GM21529 (cell line): Measurements from ENCODE around the gene SHISA6.

Source experiments
- ATAC-seq: cut with Tn5 transposase; IDR thresholded peaks from one replicate; pipeline ENCODE4 v1.9.1; 2021; ENCODE audit not compliant: unreplicated experiment

Gene SHISA6

GRCh38 chr17:11264183-11264871, 23.3 kb downstream of the SHISA6 start:
- ATAC-seq, result no peak

DNA sequence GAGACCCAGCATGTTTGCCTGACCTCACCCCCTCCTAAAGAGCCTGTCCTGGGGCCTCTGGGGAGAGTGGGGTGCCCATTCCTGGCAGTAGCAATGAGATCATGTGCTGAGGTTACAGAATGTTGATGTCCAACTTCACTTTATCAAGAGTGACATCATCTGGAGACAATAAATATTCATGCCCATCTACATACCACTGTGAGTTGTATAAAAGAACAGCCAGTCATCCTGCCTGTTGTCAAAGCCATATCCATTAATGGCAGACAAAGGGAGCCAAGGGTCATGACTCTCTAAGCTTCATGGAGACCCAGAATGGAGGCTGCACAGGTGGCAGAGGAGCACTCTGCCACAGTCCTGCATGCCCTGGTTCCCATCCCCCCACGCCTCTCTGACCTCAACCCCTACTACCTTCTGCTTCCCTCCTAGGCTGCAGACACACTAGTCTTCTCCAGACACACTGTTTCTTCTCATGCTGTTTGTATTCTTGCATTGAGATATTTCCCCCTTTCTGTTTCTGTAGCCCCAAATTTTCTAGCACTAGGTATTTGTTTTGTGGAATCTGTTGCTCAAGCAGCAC, 27.1 kb downstream of the SHISA6 start:
- no peak for ATAC-seq

DNA sequence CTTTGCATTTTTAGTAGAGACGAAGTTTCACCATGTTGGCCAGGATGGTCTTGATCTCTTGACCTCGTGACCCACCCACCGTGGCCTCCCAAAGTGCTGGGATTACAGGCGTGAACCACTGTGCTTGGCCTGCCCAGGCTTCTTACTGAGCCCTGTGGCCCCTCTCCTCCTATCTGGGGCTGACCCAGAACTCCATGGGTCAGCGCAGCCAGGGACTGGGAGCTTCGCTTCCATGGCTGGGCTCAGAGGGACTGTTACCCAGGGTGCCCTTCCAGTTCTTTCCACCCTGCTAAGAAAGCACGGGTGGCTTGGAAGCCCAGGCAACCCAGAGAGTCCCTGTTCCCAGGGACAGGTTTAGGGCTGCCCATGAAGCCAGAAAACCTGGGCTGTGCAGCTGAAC, 28.2 kb downstream of the SHISA6 start:
- ATAC-seq, result no peak

GRCh38 chr17:11272191-11272590, 31.2 kb downstream of the SHISA6 start:
- no peak for ATAC-seq

DNA sequence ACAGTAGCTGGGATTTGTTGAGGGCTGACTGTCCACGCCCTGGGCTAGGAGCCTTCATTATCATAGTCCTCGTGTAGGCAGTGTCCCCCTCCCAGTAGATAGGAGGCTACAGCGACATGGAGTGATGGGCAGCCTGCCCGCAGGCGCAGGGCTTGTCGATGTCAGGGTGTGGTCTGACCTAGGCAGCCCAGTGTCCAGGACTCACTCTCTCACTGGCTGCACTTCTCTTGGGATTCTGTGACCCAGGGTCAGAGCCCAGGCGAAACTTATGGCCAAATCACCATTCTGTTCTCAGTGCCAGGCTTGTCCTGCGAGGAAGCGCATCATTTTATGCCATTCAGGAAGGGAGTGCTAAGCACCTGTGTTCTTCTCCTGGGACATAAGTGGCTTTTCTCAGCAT, 32.6 kb downstream of the SHISA6 start:
- no peak for ATAC-seq

- no peak for ATAC-seq
Measured at GRCh38 chr17:11274106-11274505, 33.1 kb downstream of the SHISA6 start.

GRCh38 chr17:11276486-11276885, 35.5 kb downstream of the SHISA6 start:
- no peak for ATAC-seq

- ATAC-seq, result no peak
Measured at GRCh38 chr17:11278186-11278991, 37.4 kb downstream of the SHISA6 start.

DNA sequence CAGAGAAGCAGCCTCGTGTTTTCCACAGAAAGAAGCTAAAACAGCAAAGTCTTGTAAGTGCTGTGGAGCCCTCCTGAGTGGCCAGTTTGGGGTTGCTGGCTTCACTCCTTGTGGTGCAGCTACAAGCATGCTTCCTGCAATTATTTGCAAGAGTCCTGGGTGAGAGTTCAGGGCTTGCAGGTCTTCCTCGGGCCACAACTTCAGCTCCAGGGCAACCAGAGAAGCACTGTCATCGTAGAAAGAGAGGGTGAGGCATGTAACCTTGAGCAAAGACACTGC, 37.9 kb downstream of the SHISA6 start:
- no peak for ATAC-seq

DNA sequence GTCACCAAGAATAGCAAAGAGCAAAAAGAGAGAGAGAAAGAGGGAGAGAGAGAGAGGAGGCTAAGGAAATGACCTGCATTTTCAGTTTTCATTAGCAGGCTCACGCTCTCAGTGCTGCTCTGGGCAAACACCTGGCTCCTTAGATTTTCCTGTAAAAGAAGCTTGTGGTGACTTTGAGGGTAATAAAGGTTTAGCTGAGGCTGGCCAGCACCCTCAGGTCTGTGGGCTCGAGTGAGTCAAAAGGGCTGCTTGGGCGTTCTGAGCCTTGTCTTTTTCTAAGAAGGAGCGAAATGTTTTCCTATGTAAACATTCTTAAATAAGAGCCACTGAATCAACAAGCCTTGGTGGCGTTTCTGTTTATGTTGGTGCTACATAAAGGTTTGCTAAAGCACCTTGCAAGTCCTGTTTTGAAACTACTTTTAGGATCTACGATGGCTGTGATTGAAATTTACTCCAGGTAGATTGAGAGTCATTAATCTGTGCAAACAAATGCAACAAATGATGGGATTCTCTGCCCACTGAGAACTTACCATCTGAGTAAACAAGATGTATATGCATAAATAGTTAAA, 38.8 kb downstream of the SHISA6 start:
- ATAC-seq, result no peak

- ATAC-seq, result no peak
Measured at GRCh38 chr17:11282586-11282985, 41.6 kb downstream of the SHISA6 start.

DNA sequence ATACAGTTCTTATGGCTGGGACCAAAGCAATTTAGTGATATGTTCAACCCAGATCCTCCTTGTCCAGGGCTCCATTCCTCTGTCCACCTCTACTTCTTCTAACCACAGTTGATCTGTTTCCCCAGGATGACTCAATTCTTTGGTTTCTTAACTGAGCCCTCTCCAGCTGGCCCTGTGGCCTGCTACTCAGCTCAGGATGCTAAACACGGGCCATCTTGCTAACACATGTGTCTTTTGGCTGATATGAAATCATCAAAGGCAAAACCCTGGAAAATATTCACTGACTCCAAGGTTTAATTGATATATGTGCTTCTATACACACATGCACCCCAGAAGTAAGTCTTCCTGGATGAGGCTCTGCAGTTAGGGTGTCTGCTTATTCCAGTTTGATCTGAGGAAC, 43.8 kb downstream of the SHISA6 start:
- ATAC-seq, result no peak

GRCh38 chr17:11285946-11286345, 44.9 kb downstream of the SHISA6 start:
- no peak for ATAC-seq

DNA sequence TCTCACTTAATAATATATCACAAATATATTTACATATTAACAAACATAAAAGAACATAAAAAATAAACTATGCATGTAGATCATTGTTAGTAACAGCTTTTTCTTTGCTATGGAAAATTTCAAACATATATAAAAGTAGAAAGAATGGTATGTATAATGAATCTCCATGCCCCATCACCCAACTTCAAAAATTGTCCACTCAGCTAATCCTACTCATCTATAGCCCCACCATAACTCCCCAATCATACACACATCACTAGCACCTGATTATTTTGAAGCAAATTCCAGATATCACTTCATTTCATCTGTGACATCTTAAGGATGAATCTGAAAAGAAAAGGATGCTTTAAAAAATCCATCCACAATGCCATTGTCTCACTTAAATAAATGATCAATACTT, 46.8 kb downstream of the SHISA6 start:
- ATAC-seq, result no peak

DNA sequence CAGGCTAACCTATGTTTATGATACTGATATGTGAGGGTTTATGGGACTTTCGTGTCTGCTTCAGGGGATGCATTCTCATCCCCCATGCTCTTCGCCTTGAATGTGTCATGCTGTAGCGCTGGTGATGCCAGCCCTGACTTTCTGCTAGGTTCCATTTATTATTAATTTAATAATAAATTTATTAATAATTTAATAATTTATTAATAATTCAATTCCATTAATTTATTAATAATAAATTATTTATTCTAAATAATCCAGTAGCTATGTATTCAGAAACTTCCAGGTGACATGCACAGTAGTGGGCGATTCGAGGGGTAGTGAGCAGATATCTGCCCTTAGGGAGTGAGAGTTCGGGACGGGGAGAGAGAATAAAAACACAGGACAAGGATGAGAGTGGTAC, 49.8 kb downstream of the SHISA6 start:
- ATAC-seq, result no peak

GRCh38 chr17:11292491-11292890, 51.5 kb downstream of the SHISA6 start:
- no peak for ATAC-seq

- no peak for ATAC-seq
Measured at GRCh38 chr17:11293480-11293879, 52.5 kb downstream of the SHISA6 start.

DNA sequence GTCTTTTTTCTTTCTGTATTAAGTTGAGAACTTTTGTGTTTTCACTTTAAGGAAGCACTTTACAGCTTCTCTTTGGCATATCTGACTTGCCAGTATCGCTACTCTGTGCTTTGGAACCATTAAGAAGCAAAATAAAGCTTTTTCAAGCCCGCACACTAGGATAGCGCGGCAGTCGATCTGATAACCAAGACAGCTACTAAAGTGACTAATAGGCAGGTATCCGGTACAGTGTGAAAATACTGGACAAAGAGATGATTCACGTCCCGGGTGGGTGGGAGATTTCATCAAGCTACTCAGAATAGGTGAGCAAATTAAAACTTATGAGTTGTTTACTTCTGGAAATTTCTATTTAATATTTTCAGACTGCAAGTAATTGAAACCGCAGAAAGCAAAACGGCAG, 53.8 kb downstream of the SHISA6 start:
- no peak for ATAC-seq

GRCh38 chr17:11296994-11297393, 56.0 kb downstream of the SHISA6 start:
- no peak for ATAC-seq

DNA sequence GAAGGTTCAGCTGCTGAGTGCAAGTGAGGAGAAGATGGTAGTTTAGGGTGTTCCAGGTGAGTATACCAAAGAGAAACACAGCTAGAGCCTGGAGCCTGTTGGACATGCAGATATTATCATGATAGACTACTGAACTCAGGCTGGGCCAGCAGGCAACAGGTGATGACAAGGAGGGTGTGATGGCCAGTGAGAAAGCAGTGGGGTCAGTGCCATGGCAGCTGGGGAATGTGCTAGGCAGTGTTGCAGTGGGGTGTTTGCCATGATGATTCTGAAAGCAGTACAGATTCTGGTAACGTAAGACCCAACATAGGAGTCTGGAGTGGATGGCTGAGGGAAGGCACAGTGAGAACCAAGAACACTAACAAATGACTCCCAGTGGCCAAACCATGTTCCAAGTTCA, 57.4 kb downstream of the SHISA6 start:
- ATAC-seq, result no peak

DNA sequence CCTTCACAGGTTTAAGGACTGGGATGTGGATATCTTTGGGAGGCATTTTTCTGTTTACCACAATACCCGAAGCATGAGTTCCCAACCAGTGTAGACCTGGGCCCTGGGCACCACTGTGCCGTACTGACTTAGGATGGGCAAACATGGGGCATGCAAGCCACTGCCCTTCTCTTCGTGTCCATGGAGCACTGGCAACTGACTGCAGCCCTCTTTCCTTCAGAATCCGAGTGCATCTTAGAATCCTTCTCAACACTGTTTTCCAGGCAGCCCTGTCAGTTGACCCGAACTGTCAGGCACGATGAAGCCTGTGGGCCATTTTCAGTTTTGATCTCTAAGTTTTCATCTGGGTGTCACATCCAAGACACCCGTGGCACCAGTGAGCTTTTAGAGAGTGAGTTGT, 59.2 kb downstream of the SHISA6 start:
- ATAC-seq, result no peak

DNA sequence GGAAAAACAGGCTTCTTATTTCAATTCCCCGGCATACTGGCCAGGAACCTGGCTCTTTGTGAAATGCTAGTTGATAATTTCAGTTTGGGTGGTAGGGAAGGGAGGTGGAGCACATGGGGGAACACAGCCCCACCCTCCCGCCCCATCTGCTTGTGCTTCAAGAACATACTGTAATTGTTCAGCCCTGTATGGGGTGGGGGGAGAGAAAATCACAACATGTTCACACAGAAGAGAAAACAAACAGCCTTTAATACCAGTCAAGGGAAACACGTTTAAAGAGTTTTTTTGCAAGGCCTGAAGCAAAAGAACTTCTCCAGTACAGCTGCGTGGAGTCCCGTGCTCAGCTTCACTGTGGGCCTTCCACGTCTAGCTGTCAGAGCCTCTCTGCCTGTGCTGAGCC, 59.7 kb downstream of the SHISA6 start:
- no peak for ATAC-seq
